Epithelial cell of esophagus (primary cell): ENCODE measurements around the gene FOXJ1.

Experiments used
- DNase-seq: peaks from one replicate; pipeline ENCODE4 v3.0.0; 2010; ENCODE audit warnings: low read depth
- H3K4me3 ChIP-seq: 2 replicates; pipeline ENCODE4 v1.5.1; 2011; ENCODE audit warnings: mild to moderate bottlenecking, low read length, control low read depth
- TF ChIP-seq, protein P1 (sequence below): IDR thresholded peaks from 2 replicates; pipeline ENCODE4 v1.5.1; 2011; ENCODE audit warnings: low read depth, mild to moderate bottlenecking, low read length, control low read depth, inconsistent platforms; ENCODE audit not compliant: insufficient read depth; ENCODE audit errors: missing control alignments

FOXJ1 gene

GRCh38 chr17:76170114-76170513 lies 29.1 kb upstream of the FOXJ1 start:
- no peak for DNase-seq
- no peak overlapping the region for H3K4me3 ChIP-seq
- TF ChIP-seq, protein P1, sequence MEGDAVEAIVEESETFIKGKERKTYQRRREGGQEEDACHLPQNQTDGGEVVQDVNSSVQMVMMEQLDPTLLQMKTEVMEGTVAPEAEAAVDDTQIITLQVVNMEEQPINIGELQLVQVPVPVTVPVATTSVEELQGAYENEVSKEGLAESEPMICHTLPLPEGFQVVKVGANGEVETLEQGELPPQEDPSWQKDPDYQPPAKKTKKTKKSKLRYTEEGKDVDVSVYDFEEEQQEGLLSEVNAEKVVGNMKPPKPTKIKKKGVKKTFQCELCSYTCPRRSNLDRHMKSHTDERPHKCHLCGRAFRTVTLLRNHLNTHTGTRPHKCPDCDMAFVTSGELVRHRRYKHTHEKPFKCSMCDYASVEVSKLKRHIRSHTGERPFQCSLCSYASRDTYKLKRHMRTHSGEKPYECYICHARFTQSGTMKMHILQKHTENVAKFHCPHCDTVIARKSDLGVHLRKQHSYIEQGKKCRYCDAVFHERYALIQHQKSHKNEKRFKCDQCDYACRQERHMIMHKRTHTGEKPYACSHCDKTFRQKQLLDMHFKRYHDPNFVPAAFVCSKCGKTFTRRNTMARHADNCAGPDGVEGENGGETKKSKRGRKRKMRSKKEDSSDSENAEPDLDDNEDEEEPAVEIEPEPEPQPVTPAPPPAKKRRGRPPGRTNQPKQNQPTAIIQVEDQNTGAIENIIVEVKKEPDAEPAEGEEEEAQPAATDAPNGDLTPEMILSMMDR, result no peak

GRCh38 chr17:76166906-76167305 lies 25.9 kb upstream of the FOXJ1 start:
- TF ChIP-seq, protein P1, result no peak
- H3K4me3 ChIP-seq, result no peak overlapping the region
- no peak for DNase-seq

- TF ChIP-seq, protein P1, result no peak
- peak; percentile 10 for DNase-seq
- no peak overlapping the region for H3K4me3 ChIP-seq
These were observed 25.1 kb upstream of the FOXJ1 start for GRCh38 chr17:76166168-76166567.

DNA sequence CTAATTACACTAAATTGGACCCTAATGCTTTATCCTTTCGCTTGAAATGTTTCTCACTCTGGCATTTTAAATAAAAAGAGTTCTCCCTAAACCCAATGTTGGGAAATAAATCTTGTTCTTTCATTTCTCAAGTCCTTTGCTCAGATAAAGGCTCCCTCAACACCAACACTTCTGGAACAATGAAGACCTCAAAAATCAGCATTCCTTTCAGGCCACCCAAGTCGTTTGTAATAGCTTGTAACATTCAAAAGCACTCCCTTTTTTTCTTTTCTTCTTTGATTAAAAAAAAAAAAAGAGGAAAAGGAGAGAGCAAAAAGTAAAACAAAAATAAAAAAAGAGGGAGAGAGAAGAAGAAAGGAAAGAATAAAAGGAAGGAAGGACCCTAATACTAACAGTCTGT lies 23.3 kb upstream of the FOXJ1 start:
- TF ChIP-seq, protein P1, result no peak
- no peak for DNase-seq
- H3K4me3 ChIP-seq, result no peak overlapping the region

DNA sequence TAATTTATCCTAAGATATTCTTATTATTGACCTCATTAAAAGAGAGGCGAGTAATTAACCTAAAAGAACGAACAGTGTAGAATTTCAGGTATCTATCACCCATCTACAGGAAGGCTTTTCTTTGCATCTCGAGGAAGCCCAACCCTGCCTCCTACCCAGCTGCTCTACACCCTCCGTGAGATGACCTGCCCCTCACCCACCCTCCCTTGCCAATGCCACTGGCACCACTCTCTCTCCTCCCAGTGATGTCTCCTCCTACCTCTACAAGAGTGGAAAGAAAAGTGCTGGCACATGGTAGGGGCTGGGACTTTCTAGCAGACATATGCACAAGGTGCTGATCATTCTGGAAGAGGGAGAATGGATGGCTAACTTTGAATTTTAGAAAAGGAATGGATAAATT lies 22.9 kb upstream of the FOXJ1 start:
- TF ChIP-seq, protein P1, result no peak
- no peak for DNase-seq
- H3K4me3 ChIP-seq, result no peak overlapping the region

DNA sequence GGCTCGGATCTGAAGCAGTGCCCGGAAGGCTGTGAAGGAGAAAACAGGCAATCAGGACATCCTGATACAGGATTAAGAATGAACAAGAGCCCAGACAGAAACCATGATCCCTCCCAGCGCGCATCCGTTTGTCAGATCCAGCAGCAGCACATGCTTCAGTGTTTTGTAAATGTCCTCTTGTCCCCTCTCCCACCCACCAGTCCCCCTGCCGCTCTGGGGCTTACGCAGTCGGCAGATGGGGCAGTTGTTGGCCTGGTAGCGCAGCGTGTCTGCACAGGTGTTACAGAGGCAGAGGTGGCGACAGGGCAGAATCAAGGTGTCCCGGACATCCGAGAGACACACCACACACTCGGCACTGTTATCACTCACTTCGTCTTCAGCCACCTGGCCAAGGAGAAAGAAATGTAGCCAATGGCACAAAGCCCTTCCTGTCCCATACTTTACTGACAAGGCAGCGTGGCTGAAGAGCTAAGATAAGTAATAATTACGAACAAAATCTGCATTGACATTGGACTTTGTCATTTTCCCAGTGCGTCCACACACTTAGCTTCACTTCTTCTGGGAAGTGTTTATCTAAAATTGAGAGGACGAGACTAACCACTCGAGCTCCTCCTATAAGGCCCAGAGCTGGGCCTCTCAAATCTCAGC lies 20.7 kb upstream of the FOXJ1 start:
- DNase-seq, result no peak
- H3K4me3 ChIP-seq, result no peak overlapping the region
- TF ChIP-seq, protein P1, result no peak

- TF ChIP-seq, protein P1, result no peak
- no peak for DNase-seq
- H3K4me3 ChIP-seq, result no peak overlapping the region
These were observed 20.0 kb upstream of the FOXJ1 start for GRCh38 chr17:76160896-76161528.
